ENCODE data around the gene C1orf185.
"Not testable (repeated sequence)": the region's sequence is repeated elsewhere in the genome, so short reads cannot be mapped to it uniquely, and the experiment has no call there.

Gene C1orf185
- total RNA-seq: 0 reads per million in 2 experiments

- no peak for DNase-seq (ENCODE audit: low read depth)
Observed at GRCh38 chr1:51101976-51102375, at the start of gene C1orf185. Gene C1orf185, plus strand, starts transcription at chr1:51102228. Its CDS starts 6 bp downstream, at chr1:51102234.

- no peak for DNase-seq (ENCODE audit: low read depth)
Observed at GRCh38 chr1:51058858-51059257, 43.2 kb upstream of the C1orf185 start.

- DNase-seq (ENCODE audit: low read depth): no peak
Observed at GRCh38 chr1:51061231-51061918, 40.7 kb upstream of the C1orf185 start.

- DNase-seq (ENCODE audit: low read depth): no peak
Observed at GRCh38 chr1:51063121-51063520, 38.9 kb upstream of the C1orf185 start.

GRCh38 chr1:51070011-51070410 lies 32.0 kb upstream of the C1orf185 start:
- no peak for DNase-seq (ENCODE audit: low read depth)

GRCh38 chr1:51070640-51071039 lies 31.4 kb upstream of the C1orf185 start:
- DNase-seq (ENCODE audit: low read depth): no peak

GRCh38 chr1:51071291-51072042 lies 30.6 kb upstream of the C1orf185 start:
- DNase-seq (ENCODE audit: low read depth): no peak

- DNase-seq (ENCODE audit: low read depth): no peak
Observed at GRCh38 chr1:51072043-51072439, 30.0 kb upstream of the C1orf185 start.

GRCh38 chr1:51072651-51073050 lies 29.4 kb upstream of the C1orf185 start:
- DNase-seq (ENCODE audit: low read depth): no peak

- no peak for DNase-seq (ENCODE audit: low read depth)
Observed at GRCh38 chr1:51073456-51073855, 28.6 kb upstream of the C1orf185 start.

- no peak for DNase-seq (ENCODE audit: low read depth)
Observed at GRCh38 chr1:51086496-51087271, 15.3 kb upstream of the C1orf185 start.

GRCh38 chr1:51088474-51088873 lies 13.6 kb upstream of the C1orf185 start:
- no peak for DNase-seq (ENCODE audit: low read depth)

- no peak for DNase-seq (ENCODE audit: low read depth)
Observed at GRCh38 chr1:51093581-51093980, 8.4 kb upstream of the C1orf185 start.

- no peak for DNase-seq (ENCODE audit: low read depth)
Observed at GRCh38 chr1:51097171-51097570, 4.9 kb upstream of the C1orf185 start.

GRCh38 chr1:51100264-51100880 lies 1.7 kb upstream of the C1orf185 start:
- DNase-seq (ENCODE audit: low read depth): no peak

GRCh38 chr1:51114137-51114536 lies 12.1 kb downstream of the C1orf185 start:
- DNase-seq (ENCODE audit: low read depth): no peak

- DNase-seq (ENCODE audit: low read depth): no peak
Observed at GRCh38 chr1:51115714-51116404, 13.8 kb downstream of the C1orf185 start.

GRCh38 chr1:51119331-51119730 lies 17.3 kb downstream of the C1orf185 start:
- DNase-seq (ENCODE audit: low read depth): no peak

- DNase-seq (ENCODE audit: low read depth): no peak
Observed at GRCh38 chr1:51120629-51121028, 18.6 kb downstream of the C1orf185 start.

- not testable (repeated sequence) for DNase-seq (ENCODE audit: low read depth)
Observed at GRCh38 chr1:51127152-51127551, 25.1 kb downstream of the C1orf185 start.

- no peak for DNase-seq (ENCODE audit: low read depth)
Observed at GRCh38 chr1:51131185-51131584, 29.2 kb downstream of the C1orf185 start.

- no peak for DNase-seq (ENCODE audit: low read depth)
Observed at GRCh38 chr1:51133045-51133444, 31.0 kb downstream of the C1orf185 start.
